Measurements from ENCODE around the gene FGD2. TPM values are rescaled to one million over a fixed set of nuclear protein-coding genes. Genes with fewer than 3 reads are reported as not detected.

The FGD2 gene
- total and polyA plus RNA-seq, 9 of the 15 experiments (the other 6 are each of a cell fraction or from before 2014, with no cell fraction given): 0.09 TPM; not detected in 8

DNA sequence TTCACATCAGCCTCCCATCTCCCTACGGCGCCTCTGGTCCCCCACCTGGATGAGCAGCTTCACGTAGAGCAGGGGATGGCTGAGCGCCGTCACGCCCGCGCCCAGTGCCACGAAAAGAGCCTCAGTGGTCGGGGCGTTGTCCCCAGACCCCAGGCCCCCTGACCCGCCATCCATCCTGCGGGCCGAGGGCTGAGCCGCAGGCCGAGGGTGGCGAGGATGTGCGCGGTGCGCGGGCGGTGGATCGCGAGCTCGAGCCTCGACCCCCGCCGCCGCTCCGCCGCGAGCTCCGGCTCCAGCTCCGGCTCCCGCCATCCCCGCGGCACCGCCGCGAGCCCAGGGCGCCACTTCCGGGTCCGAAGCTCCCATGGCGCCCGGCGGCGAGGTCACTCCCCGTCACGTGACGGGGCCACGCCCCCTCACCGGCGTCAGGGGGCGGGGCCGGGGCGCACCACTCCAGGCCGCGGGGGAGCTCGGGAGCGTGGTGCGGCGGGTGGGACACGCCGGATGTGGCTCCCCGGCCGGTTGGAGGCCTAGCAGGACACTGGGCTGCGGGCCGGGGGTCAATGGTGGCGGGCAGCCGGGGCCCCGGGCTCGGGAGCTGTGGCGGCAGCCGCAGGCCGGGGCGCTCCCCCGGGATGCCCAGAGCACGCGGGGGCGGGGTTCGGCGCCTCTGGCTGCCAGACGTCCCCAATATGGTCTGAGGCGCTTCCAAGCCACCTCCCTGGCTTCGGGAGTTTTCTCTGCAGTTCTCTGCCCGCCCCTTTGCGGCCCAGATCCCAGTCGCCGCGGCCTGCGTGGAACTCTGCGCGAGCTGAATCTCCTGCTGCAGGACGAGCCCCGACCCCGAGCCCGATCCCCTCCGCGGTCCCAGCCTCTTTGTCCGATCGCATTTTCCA, 19.4 kb upstream of the FGD2 start, which contains the start of gene MTCH1 (continued):
- TF ChIP-seq, protein P1, sequence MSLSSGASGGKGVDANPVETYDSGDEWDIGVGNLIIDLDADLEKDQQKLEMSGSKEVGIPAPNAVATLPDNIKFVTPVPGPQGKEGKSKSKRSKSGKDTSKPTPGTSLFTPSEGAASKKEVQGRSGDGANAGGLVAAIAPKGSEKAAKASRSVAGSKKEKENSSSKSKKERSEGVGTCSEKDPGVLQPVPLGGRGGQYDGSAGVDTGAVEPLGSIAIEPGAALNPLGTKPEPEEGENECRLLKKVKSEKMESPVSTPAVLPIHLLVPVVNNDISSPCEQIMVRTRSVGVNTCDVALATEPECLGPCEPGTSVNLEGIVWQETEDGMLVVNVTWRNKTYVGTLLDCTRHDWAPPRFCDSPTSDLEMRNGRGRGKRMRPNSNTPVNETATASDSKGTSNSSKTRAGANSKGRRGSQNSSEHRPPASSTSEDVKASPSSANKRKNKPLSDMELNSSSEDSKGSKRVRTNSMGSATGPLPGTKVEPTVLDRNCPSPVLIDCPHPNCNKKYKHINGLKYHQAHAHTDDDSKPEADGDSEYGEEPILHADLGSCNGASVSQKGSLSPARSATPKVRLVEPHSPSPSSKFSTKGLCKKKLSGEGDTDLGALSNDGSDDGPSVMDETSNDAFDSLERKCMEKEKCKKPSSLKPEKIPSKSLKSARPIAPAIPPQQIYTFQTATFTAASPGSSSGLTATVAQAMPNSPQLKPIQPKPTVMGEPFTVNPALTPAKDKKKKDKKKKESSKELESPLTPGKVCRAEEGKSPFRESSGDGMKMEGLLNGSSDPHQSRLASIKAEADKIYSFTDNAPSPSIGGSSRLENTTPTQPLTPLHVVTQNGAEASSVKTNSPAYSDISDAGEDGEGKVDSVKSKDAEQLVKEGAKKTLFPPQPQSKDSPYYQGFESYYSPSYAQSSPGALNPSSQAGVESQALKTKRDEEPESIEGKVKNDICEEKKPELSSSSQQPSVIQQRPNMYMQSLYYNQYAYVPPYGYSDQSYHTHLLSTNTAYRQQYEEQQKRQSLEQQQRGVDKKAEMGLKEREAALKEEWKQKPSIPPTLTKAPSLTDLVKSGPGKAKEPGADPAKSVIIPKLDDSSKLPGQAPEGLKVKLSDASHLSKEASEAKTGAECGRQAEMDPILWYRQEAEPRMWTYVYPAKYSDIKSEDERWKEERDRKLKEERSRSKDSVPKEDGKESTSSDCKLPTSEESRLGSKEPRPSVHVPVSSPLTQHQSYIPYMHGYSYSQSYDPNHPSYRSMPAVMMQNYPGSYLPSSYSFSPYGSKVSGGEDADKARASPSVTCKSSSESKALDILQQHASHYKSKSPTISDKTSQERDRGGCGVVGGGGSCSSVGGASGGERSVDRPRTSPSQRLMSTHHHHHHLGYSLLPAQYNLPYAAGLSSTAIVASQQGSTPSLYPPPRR (CRISPR knock-in tag; IDR thresholded peaks at IDR 0.05; ENCODE audit: borderline replicate concordance): 0 out of 2 replicates have a peak, but pooled peaks have one; percentile 65
- TF ChIP-seq SREBF1 (IDR thresholded peaks at IDR 0.05; ENCODE audit: borderline replicate concordance, low read depth, low read length) (peak; percentile 91), ZNF175 (CRISPR knock-in tag; IDR thresholded peaks at IDR 0.05; ENCODE audit: low read depth) (peak; percentile 85), TCFL5 (CRISPR knock-in tag; conservative IDR thresholded peaks at IDR 0.05) (0 out of 2 replicates have a peak, but pooled peaks have one; percentile 21), ELF1 (tag; IDR thresholded peaks at IDR 0.05) (peak; percentile 100), ZNF668 (CRISPR knock-in tag; IDR thresholded peaks at IDR 0.05) (peak; percentile 18; the same call in 1 of the 2 replicates), POLR2A (conservative IDR thresholded peaks at IDR 0.05) (peak; percentile 83), CBFB (CRISPR knock-in tag; IDR thresholded peaks at IDR 0.05) (no peak), POLR2H (tag; IDR thresholded peaks at IDR 0.05; ENCODE audit: low read depth) (peak; percentile 83), MCM5 (IDR thresholded peaks at IDR 0.05; ENCODE audit: low read depth) (no peak)
- TF ChIP-seq, protein P2, sequence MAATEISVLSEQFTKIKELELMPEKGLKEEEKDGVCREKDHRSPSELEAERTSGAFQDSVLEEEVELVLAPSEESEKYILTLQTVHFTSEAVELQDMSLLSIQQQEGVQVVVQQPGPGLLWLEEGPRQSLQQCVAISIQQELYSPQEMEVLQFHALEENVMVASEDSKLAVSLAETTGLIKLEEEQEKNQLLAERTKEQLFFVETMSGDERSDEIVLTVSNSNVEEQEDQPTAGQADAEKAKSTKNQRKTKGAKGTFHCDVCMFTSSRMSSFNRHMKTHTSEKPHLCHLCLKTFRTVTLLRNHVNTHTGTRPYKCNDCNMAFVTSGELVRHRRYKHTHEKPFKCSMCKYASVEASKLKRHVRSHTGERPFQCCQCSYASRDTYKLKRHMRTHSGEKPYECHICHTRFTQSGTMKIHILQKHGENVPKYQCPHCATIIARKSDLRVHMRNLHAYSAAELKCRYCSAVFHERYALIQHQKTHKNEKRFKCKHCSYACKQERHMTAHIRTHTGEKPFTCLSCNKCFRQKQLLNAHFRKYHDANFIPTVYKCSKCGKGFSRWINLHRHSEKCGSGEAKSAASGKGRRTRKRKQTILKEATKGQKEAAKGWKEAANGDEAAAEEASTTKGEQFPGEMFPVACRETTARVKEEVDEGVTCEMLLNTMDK (IDR thresholded peaks at IDR 0.05; ENCODE audit: borderline replicate concordance, insufficient read depth, low read depth, low read length, poor library complexity, severe bottlenecking): no peak
- TF ChIP-seq, protein P3, sequence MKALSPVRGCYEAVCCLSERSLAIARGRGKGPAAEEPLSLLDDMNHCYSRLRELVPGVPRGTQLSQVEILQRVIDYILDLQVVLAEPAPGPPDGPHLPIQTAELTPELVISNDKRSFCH (CRISPR knock-in tag; IDR thresholded peaks at IDR 0.05): no peak
- TF ChIP-seq, protein P3 (tag; IDR thresholded peaks at IDR 0.05): peak; percentile 84
